AG09319 (cell line): ENCODE data around the gene LSAMP.

Experiments
- DNase-seq: peaks from one replicate; pipeline ENCODE4 v3.0.0-alpha.2; 2010; ENCODE audit warnings: low read depth; ENCODE audit errors: extremely low read depth
- TF ChIP-seq, protein P1 (sequence below): IDR thresholded peaks from 2 replicates; pipeline ENCODE4 v1.5.1; 2011; ENCODE audit warnings: low read depth, mild to moderate bottlenecking, inconsistent platforms, low read length, moderate library complexity

LSAMP gene

DNA sequence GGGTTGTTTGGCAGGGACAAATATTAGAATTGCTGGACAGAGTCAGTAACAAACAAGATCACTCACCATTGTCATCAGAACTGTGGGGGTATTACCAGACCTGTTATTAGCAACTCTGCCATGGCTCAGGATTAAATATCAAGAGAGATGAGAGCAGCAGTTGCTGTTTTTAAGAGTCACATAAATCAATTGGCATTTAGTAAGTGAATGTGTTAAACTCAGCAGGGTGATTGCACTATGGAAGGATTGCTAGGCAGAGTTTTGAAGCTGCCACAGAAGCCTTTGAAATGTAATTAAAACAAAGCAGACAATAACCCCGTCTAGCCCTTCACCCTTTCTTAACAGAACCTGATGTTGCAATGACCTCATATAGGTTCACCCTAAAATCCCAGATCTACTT, 583.2 kb downstream of the LSAMP start:
- DNase-seq, result no peak
- TF ChIP-seq, protein P1, sequence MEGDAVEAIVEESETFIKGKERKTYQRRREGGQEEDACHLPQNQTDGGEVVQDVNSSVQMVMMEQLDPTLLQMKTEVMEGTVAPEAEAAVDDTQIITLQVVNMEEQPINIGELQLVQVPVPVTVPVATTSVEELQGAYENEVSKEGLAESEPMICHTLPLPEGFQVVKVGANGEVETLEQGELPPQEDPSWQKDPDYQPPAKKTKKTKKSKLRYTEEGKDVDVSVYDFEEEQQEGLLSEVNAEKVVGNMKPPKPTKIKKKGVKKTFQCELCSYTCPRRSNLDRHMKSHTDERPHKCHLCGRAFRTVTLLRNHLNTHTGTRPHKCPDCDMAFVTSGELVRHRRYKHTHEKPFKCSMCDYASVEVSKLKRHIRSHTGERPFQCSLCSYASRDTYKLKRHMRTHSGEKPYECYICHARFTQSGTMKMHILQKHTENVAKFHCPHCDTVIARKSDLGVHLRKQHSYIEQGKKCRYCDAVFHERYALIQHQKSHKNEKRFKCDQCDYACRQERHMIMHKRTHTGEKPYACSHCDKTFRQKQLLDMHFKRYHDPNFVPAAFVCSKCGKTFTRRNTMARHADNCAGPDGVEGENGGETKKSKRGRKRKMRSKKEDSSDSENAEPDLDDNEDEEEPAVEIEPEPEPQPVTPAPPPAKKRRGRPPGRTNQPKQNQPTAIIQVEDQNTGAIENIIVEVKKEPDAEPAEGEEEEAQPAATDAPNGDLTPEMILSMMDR, result no peak

DNA sequence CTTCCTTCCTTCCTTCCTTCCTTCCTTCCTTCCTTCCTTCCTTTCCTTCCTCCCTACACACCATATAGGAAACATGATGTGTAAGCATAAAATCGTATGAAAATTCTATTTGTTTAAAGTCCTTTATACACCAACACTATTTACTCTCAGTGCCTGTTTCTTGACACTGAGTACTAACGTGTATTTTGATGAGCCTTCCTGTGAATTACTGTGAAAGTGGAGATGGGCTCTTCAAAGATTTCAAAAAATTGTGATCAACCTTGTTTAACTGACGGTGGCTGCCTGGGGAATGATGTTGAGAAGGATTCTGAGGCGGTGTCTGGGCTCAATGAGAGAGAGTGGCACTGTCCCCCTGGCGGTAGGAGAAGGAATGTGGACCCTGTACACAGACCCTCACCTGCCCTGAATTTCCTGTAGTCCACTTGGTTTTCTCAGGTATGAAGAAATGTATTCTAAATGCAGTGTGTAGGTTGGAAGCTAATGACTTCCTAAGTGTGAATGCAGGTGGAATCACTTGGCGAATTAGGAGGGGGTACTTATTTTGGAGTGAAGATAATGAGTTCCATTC, 584.0 kb downstream of the LSAMP start:
- no peak for DNase-seq
- TF ChIP-seq, protein P1, result no peak

DNA sequence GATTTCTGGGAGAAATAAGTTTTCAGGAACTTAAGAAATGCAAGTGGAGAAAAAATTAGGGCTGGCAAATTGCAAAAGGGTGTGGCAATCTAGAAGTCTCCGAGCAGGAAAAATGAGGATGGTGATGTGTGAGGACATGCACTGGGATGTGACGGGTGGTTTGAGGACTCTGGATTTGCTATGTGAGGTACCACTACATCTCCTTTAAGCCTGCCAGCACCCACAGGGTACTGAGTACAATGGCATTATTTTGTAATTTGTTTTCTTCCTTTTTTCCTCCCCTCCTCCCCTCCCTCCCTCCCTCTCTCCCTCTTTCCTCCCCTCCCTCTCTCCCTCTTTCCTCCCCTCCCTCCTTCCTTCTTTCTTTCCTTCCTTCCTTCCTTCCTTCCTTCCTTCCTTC, 584.5 kb downstream of the LSAMP start:
- DNase-seq, result no peak
- TF ChIP-seq, protein P1, result no peak

DNA sequence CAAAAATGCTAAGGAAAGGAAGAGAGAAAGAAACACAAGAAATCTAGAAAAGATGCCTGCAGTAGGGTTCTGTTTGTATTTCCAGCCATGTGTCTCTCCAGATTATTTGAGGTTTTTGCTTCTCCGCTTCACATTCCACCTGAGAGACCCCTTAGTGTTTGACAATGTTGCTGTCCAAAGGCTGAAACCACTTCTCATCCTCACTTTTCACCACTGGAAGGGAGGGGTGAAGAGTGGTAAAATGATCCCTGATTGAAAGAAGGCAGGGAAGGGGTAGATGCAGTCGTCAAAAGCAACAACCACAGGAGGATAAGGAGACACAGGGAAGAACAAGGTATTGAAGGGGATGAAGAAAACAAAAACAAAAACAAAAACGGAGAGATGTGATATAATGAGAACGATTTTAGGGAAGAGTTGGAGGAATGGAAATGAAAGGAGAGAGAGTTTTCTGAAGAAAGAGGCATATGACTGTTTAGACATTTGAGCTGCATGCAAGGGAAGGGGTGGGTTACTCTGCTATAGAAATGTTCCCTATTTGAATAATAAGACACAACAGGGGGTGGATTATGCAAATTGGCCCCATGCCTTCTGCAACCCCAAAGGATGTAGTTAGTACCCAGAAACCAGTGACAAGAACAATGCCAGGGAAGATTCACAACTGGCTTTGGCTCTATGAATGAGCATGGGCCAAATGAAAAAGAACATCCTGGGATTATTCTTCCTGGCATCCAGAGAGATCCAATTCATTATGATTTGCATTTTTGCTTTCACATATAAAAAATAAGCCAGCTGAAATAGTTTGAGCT, 586.1 kb downstream of the LSAMP start:
- no peak for DNase-seq
- TF ChIP-seq, protein P1, result no peak

DNA sequence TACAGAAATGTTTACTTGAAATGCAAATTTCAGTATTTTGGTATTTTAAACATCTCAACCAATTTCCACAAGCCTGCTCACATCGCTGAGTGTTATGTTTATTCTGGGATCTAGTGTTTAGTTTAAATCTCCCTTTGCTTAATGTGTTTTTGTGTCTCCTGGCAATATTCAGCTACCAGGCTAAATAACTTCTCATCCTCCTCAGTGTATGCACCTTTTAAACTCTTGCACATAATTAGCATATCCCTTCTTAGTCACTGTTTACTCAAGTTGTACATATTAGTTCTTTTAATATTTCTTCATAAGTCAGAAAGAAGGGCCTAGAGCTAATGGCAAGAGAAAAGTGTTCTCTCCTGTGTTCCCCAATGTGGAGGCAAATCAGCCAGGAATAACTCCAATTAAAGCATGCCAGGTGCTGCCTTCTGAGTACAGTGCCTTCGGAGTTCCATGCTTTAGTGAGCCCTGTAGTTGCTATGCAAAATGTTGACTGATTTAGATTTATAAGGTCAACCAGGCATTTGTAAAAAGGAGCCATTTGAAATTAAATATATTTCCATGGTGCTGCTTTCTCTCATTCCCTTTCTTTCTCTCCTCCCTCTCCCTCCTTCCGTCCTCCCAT, 587.7 kb downstream of the LSAMP start:
- TF ChIP-seq, protein P1, result no peak
- no peak for DNase-seq

DNA sequence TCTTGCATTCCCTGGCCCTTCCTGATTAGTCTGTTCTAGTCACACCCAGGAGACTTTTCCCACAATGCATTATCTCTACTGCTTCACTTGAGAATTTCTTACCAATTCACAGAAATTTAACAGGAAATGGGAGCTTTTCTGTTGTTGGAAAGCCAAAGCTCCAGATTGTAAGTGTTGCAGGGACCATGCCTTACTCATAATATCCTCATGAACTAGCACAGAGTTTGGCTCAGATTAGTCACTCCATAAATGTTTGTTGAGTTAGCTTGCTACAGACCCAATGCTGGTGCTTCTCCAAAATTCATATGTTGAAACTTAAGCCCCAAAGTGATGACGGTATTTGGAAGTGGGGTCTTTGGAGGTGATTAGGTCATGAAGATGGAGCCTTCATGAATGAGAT, 589.4 kb downstream of the LSAMP start:
- no peak for DNase-seq
- TF ChIP-seq, protein P1, result no peak

DNA sequence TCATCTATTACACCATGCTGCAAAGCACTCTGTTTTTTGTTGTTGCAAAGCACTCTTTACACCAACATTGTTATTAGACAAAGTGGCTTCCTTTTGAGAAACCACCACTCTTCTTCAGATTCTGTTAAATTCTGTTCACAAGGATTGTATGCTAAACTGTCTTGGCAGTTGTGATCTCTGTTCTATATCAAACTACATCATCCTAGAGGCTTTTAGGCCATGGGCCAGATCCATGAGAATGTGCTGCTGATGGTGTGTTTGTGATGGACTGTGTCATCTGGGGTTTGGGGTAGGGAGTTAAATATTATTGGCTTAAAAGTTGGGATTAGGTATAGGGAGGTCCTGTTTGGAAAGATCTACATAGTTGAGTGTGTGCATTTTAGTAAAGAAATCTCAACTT, 592.2 kb downstream of the LSAMP start:
- TF ChIP-seq, protein P1, result no peak
- no peak for DNase-seq
